Uterus (tissue), 2 donors: ENCODE measurements around the gene ARHGEF25.

ENCODE experiments used
- POLR2A ChIP-seq, 2 donors: fragments of 450-650 bp; IDR thresholded peaks; one replicate each; pipeline ENCODE4 v1.6.1; 2016; ENCODE audit warnings: antibody characterized with exemption in 2 of 2, mild to moderate bottlenecking in 1 of 2, moderate library complexity in 1 of 2
- TF ChIP-seq, protein P1 (sequence below), 4 experiments: fragments of 200-600 bp in 2 of 4; fragments of 450-650 bp in 2 of 4; sonication (generic) in 2 of 4; IDR thresholded peaks; one replicate each; pipeline ENCODE4 v1.5.1; 2016 to 2019; ENCODE audit warnings: antibody characterized with exemption in 4 of 4, mild to moderate bottlenecking in 2 of 4, moderate library complexity in 1 of 4

DNA sequence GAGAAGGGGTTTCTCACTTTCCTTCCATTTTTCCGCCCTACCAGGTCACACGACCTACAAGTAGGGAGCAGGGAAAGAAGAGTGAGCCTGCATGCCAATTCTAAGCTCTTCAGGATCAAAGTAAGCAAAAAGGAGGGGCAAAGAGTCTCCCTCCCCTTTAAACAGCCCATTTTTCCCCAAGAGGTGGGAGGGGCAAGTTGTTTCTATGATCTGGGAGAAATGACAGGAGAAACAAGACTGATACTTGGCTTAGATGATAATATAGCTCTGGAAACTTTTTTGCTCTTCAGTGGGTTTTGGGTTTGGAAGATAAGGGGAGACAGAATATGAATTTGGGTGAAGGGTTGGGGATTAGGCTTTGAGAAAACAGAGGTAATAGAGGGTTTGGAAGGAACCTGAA is 4.8 kb upstream of the ARHGEF25 start:
- TF ChIP-seq, protein P1, sequence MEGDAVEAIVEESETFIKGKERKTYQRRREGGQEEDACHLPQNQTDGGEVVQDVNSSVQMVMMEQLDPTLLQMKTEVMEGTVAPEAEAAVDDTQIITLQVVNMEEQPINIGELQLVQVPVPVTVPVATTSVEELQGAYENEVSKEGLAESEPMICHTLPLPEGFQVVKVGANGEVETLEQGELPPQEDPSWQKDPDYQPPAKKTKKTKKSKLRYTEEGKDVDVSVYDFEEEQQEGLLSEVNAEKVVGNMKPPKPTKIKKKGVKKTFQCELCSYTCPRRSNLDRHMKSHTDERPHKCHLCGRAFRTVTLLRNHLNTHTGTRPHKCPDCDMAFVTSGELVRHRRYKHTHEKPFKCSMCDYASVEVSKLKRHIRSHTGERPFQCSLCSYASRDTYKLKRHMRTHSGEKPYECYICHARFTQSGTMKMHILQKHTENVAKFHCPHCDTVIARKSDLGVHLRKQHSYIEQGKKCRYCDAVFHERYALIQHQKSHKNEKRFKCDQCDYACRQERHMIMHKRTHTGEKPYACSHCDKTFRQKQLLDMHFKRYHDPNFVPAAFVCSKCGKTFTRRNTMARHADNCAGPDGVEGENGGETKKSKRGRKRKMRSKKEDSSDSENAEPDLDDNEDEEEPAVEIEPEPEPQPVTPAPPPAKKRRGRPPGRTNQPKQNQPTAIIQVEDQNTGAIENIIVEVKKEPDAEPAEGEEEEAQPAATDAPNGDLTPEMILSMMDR (IDR thresholded peaks at IDR 0.05): no peak
- no peak for TF ChIP-seq POLR2A (IDR thresholded peaks at IDR 0.05)
